GM19035 (cell line): ENCODE data around the gene HOXC10.

ENCODE experiments used
- ATAC-seq: cut with Tn5 transposase; IDR thresholded peaks from one replicate; pipeline ENCODE4 v1.9.1; 2021; ENCODE audit not compliant: unreplicated experiment

HOXC10 gene

GRCh38 chr12:53964315-53964713 lies 20.6 kb upstream of the HOXC10 start:
- no peak for ATAC-seq

DNA sequence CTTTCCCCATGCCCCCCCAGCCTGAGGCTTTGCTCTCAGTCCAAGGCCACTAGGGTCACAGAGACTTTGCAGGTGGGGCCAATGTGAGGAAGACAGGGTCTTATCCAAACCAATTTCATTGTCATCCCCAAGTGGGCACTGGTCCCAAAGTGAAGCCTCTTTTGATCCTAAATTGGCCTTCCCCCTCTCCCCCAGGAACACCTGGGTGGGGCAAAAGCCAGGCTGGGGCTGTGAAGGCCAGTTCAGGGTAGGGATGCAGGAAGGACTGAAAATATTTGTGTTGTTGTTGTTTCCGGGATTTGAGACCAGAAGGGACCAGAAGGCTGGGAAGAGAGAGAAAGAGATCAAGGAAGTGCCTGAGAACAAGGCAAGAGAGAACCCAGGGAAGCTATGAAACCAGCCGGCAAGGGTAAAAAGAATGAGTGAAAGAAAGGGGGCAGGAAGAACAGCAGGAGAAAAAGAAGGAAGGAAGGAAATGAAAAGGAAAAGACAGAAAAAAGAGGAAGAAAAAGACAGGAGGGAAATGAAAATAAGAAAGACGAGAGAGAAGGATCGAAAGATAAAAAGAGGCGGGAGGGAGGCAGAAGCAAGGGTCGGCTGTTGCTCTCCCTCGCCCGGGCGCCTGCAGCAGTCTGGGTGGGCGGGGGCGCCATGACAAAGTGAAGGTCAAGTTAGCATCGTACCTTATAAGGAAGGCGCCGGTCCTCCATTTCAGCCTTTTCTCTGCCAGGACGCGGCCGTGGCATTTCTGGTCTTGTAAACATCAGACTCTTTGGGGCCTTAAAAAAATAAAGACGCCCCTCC lies 19.5 kb upstream of the HOXC10 start:
- no peak for ATAC-seq

- ATAC-seq, result no peak
Measured at GRCh38 chr12:53966085-53966384, 18.9 kb upstream of the HOXC10 start.

DNA sequence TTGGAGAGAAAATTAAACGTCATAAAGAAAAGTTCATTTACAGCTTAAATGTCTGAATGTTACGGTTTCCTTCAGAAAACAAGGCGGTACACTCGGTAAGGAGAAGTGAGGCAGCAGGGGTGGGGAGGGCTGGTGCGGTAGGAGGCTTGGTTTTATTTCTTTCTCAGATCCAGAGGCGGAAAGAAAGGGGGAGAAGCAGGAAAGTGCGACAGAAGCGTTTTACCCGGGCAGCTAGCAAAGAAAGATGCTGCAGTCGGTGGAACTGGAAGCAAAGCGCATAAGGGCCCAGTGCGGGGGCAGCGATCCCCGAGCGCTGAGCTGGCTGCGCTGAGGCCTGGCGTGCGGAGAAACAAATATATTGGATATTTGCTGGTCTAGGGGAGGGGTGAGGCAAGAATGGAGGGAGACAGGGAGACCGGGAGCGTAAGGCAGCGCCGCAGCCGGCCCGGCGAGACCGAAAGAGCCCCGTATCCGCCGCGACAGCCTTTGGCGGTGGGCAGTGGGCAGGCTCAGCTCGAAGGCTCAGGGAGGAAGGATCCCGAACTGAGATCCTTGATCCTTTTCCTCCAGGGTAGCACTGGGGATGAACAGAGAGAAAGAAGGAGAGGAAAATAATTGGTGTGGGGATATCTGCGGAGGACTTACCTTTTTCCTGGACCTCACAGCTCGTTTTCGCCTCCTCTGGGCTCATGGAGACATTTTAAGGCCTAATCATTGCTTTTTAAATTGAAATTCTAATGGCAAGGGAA lies 18.4 kb upstream of the HOXC10 start:
- ATAC-seq, result no peak

DNA sequence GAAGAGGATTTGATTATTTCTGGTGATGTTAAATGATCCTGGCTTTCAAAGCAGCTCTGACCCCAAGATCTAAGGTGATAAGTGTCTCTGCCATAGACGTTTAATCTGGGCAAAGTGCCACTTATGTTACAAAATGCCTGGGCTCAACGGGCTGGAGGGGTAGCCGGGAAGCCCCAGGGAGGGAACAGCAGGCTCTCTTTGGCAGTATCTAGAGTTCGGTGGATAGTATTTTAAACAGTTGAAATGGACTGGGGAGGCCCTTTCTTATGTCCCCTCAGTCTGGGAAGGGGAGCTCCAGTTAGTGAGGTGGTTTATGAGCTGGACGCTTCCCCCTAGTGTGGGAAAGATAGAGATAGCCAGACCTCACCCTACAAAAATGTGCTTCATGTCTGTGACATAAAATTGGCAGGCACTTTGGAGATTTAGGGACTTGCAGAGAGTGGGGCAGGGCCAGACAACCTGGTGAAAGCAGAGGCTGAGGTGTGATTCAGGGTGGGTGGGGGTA lies 17.5 kb upstream of the HOXC10 start:
- ATAC-seq, result no peak

DNA sequence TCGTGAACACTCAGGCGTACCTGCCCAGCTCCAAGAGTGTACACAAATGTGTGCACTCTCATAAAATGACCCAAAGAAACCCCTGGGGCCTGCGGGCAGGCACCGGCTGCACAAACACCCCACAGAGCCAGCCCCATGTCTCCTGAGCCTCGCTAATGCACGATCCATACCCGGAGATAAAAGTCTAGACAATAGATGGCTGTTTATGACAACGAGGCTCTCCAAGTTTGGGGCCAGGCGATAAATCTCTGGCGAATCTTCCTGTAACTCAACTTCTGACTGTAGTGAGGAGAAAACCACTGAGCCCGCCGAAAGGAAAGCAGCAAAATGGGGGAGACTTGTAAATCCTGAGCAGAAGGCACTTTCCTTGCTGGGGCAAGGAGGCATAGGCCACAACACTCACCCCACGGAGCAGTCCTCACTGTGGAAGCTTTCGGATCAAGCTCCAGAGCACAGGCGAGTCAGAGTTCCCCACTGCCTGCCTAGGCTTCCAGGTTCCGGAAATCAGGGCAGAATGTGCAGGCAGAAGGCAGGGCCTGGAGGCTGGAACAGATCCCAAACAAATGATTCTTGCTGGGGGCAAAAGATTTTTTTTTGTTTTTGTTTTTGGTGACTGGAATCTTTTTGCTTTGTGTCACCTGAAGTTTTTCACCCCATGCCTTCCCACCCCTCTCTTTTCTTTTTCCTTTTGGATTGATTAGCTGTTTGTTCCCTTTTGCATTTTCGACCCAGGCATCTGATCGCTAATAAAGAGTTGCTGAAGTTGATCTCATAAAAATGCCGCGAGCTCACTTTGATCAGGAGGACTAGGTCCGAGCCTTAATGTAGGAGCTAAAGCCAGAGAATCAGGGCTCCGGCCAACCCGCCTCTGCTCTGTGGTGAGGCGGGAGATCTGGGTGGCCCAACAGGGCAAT lies 16.5 kb upstream of the HOXC10 start:
- no peak for ATAC-seq

- ATAC-seq, result no peak
Measured at GRCh38 chr12:53969588-53970259, 15.2 kb upstream of the HOXC10 start.

GRCh38 chr12:53970451-53970850 lies 14.5 kb upstream of the HOXC10 start:
- no peak for ATAC-seq

DNA sequence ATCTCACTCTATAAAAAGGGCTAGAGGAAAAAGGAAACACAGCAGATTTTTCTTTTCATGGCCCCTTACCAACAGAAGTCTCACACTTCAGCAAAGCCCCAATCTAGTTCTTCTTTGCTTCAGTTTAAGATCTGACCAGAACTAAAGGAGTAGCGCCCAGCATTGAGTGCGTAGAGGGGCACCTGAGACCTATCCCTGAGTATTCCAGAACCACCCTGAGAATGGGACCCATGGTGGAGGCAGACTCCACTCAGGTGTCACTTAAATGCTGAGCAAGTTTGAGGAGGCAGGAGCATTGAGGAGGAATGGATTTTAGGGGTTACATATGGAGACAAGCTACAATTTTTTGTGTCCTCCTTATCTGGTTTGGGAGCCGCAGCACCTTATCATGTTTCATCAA lies 13.8 kb upstream of the HOXC10 start:
- no peak for ATAC-seq

GRCh38 chr12:53971686-53972085 lies 13.3 kb upstream of the HOXC10 start:
- ATAC-seq, result no peak

- no peak for ATAC-seq
Measured at GRCh38 chr12:53972152-53972702, 12.7 kb upstream of the HOXC10 start.

- no peak for ATAC-seq
Measured at GRCh38 chr12:53972722-53973235, 12.2 kb upstream of the HOXC10 start, which contains the start of gene HOXC11. Gene HOXC11, plus strand, starts transcription at chr12:53973126. Its CDS starts 116 bp downstream, at chr12:53973242.

- no peak for ATAC-seq
Measured at GRCh38 chr12:53973236-53974042, 11.5 kb upstream of the HOXC10 start.

- ATAC-seq, result no peak
Measured at GRCh38 chr12:53974084-53975063, 10.6 kb upstream of the HOXC10 start, which contains the start of gene HOTAIR. Gene HOTAIR, minus strand, starts transcription at chr12:53974954.

GRCh38 chr12:53975064-53975471 lies 9.9 kb upstream of the HOXC10 start:
- no peak for ATAC-seq

DNA sequence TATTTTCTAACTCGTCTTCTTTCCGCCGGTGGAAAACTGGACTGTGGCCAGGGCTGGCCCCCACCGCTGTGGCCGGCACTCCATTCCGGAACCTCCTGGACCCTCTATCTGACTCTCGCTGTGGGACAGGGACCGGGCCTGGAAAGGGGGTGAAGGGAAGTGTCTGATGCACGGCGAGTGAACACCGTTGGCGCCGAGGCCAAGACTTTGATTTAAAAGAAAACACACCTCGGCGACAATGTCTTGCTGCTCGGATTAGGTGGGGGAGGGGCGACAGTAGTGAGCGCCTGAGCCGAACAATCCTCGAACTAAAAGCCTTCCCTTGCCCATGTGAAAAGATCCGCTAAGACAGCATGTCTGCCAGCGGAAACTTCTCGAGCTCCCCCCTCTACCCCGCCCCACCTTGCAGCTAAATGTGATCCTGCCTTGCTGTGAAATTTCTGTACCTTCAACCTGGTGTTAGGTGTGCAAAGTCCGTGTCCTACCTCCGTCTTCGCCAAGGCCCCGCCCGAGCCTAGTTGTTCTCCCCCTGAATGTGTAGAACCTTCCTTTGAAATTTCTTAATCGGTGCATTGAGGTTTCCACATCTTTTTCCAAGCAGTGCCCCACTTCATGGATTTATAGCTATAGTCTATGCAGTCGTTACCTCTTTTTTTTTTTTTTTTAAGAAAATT lies 9.3 kb upstream of the HOXC10 start:
- no peak for ATAC-seq

DNA sequence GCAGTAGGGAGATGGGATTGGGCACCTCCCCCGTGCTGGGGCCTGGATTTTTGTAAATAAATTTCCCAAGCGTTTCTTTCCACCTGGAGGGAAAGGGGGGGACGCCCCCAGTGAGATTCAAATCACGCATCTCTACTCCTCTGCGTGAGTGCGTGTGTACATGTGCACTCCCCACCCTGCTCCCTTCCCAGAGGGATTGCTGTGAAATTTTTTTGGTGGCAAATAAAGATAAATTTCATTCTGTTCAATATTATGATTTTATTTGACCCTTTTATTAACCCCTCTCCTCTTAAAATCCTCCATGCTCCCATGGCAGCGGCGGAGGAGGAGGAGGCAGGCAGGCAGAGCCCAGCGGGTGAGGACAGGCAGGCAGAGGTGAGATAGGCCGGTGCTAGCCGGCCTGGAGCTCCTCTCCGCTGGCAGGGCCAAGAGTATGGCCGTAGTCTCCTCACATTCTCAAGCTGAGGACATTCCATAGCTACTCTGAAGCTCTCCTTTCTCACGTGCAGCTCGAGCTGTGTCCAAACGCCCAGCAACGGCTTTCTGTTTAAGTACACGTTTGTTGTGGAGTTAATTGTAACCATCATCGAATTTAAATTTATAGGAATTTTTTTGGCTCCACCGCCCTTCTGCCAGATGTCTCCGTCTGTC lies 8.6 kb upstream of the HOXC10 start:
- ATAC-seq, result no peak
